ENCODE results near the gene RHOXF1.
"Not testable (repeated sequence)": the region's sequence is repeated elsewhere in the genome, so short reads cannot be mapped to it uniquely, and the experiment has no call there.

RHOXF1 gene

GRCh38 chrX:120085553-120086185 lies 30.0 kb downstream of the RHOXF1 start:
- DNase-seq = not testable (repeated sequence)

- not testable (repeated sequence) for DNase-seq
These were observed 38.1 kb downstream of the RHOXF1 start, which contains the start of gene RHOXF2B for GRCh38 chrX:120077590-120077989. RHOXF2B (minus strand) TSS chrX:120077690; CDS start chrX:120077552, 138 bp downstream.

- not testable (repeated sequence) for DNase-seq
These were observed 49.5 kb downstream of the RHOXF1 start for GRCh38 chrX:120066169-120066568.
